ENCODE data around the gene LCE1C. TPM values are rescaled to one million over a fixed set of nuclear protein-coding genes. Genes with fewer than 3 reads are reported as not detected.

Gene LCE1C
- total RNA-seq, 2 donors from 2014 or later: not detected

Other genes with a start within 250 kb of the LCE1C start
- gene LCE3E, start 239.9 kb downstream of the LCE1C start, total RNA-seq: not detected
- not detected for gene LCE3D, start 226.1 kb downstream of the LCE1C start, total RNA-seq
- not detected for gene LCE3C, start 206.4 kb downstream of the LCE1C start, total RNA-seq
- not detected for gene LCE3B, start 192.8 kb downstream of the LCE1C start, total RNA-seq
- not detected for gene LCE3A, start 183.5 kb downstream of the LCE1C start, total RNA-seq
- gene LCE2D, start 143.3 kb downstream of the LCE1C start, total RNA-seq: not detected
- gene LCE2C, start 131.4 kb downstream of the LCE1C start, total RNA-seq: not detected
- not detected for gene LCE2B, start 120.5 kb downstream of the LCE1C start, total RNA-seq
- gene LCE2A, start 108.3 kb downstream of the LCE1C start, total RNA-seq: not detected
- not detected for gene LCE4A, start 98.5 kb downstream of the LCE1C start, total RNA-seq
- gene KPRP, start 48.6 kb downstream of the LCE1C start, total RNA-seq: not detected
- gene LCE1F, start 31.5 kb downstream of the LCE1C start, total RNA-seq: not detected
- not detected for gene LCE1E, start 20.4 kb downstream of the LCE1C start, total RNA-seq
- gene LCE1D, start 9.9 kb downstream of the LCE1C start, total RNA-seq: not detected
- not detected for gene LCE1B, start 5.3 kb upstream of the LCE1C start, total RNA-seq
- gene LCE1A, start 20.8 kb upstream of the LCE1C start, total RNA-seq: not detected
- gene LCE6A, start 36.2 kb upstream of the LCE1C start, total RNA-seq: not detected
- not detected for gene LCE7A, start 53.3 kb upstream of the LCE1C start, total RNA-seq
- gene SMCP, start 71.7 kb upstream of the LCE1C start, total RNA-seq: not detected
- not detected for gene IVL, start 101.9 kb upstream of the LCE1C start, total RNA-seq
- gene SPRR5, start 140.6 kb upstream of the LCE1C start, total RNA-seq: not detected
- gene SPRR4, start 164.0 kb upstream of the LCE1C start, total RNA-seq: not detected
- not detected for gene SPRR1A, start 177.4 kb upstream of the LCE1C start, total RNA-seq
- gene SPRR3, start 195.1 kb upstream of the LCE1C start, total RNA-seq: not detected
- not detected for gene SPRR1B, start 224.6 kb upstream of the LCE1C start, total RNA-seq
- gene SPRR2D, start 234.5 kb upstream of the LCE1C start, total RNA-seq: not detected